ENCODE measurements around the gene KCNQ4. TPM values are rescaled to one million over a fixed set of nuclear protein-coding genes. Genes with fewer than 3 reads are reported as not detected.

Gene KCNQ4
- polyA plus RNA-seq, 1 donor from 2014 or later, result not detected

GRCh38 chr1:40748841-40749718, 34.5 kb upstream of the KCNQ4 start:
- Mint-ChIP-seq H3K36me3 (peaks cover 9% of the 10 kb centered on the region), H3K27ac (peak overlapping the region in 1 of 3 donors; percentile 37), H3K27me3 (no peaks in the 10 kb centered on the region), H3K9me3 (no peaks in the 10 kb centered on the region), H3K4me1 (peaks cover 22 to 30% (median 26%) of the 10 kb centered on the region in 3 donors), H3K4me3 (no peak overlapping the region)

DNA sequence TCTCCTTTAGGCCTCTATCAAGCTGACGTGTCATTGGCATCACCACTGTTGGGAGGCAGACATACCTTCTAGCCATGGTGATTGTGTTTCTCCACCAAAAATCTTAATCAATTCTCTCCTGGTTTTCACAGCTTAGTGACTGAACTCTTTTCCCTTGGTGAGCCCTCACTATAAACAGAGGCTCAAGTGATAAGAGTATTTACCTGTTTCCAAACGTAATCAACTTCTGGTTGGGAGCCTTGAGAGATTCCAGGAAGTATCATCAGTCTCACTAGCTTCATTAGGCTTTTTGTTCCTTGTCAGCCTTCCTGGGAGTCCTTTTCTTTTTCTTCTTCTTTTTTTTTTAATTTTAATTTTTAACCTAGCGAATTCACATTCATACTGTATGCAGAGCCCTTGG, 33.8 kb upstream of the KCNQ4 start:
- Mint-ChIP-seq H3K4me3 (peak overlapping the region in 1 of 4 donors; percentile 45), H3K4me1 (peaks cover 22 to 30% (median 26%) of the 10 kb centered on the region in 3 donors), H3K36me3 (peaks cover 9% of the 10 kb centered on the region), H3K27ac (no peak overlapping the region), H3K27me3 (no peaks in the 10 kb centered on the region), H3K9me3 (no peaks in the 10 kb centered on the region)

DNA sequence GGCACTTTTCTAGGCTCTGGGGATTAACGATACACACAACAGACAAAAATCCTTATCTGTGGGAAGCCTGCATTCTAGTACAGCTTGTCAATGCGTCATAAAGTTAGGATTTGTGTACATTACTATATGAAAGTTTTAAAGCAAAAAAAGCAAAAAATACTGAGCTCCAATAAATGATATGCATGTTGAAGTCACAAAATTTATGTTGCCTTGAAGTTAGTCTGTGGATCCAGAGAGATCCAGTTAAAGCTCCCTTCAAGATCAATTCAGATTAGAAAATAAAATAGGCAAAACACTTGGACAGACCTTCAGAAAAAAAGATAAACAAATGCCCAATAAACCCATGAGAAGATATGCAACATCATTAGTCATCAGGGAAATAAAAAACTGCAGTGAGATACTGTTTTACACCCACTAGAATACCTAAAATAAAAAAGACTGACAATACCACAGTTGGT, 33.1 kb upstream of the KCNQ4 start:
- Mint-ChIP-seq H3K4me3 (no peak overlapping the region), H3K9me3 (no peaks in the 10 kb centered on the region), H3K4me1 (peaks cover 19 to 26% (median 24%) of the 10 kb centered on the region in 3 donors), H3K27ac (peak overlapping the region in 1 of 3 donors; percentile 5), H3K27me3 (no peaks in the 10 kb centered on the region), H3K36me3 (peaks cover 9% of the 10 kb centered on the region)

GRCh38 chr1:40751802-40752201, 31.8 kb upstream of the KCNQ4 start:
- Mint-ChIP-seq H3K27me3 (no peaks in the 10 kb centered on the region), H3K36me3 (peaks cover 9% of the 10 kb centered on the region), H3K4me1 (peaks cover 14 to 21% (median 18%) of the 10 kb centered on the region in 3 donors), H3K9me3 (no peaks in the 10 kb centered on the region), H3K27ac (no peak overlapping the region), H3K4me3 (no peak overlapping the region)

DNA sequence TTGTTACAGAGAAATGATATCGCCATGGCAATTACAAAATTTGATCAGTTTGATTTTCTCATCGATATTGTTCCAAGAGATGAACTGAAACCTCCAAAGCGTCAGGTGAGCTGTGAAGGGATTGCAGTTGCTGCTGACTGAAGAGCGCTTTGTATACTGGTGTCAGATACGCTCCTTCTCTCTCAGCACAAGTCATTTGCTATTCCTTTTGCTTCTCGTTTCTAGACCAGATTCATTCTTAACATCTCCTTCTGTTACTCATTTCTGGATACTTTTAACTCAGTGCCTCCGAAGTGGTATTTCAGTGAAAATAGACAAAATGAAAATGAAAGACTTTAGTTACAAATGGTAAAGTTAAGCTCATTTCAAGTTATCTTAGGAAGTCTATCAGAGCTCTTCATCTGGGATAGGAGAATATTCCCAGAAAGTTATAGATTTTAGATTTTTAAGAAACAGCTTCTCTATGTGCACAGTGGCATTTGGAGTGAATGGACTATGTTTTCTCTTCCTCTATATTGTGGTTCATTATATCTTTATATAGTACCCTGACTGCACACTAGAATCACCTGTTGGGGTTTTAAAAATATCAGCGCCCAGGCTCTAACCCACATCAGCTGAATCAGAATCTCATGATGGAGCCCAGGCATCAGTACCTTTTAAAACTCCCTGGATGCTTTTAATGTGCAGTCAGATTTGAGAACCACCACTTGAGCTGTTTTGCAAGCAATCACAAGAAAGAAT, 30.3 kb upstream of the KCNQ4 start:
- H3K27ac Mint-ChIP-seq, result peak overlapping the region in 2 of 3 donors; percentile 64 to 93
- H3K9me3 Mint-ChIP-seq, result no peaks in the 10 kb centered on the region
- peaks cover 6% of the 10 kb centered on the region for H3K36me3 Mint-ChIP-seq
- peak overlapping the region in 2 of 4 donors; percentile 28 for H3K4me3 Mint-ChIP-seq
- H3K4me1 Mint-ChIP-seq, result peaks cover 12 to 21% (median 17%) of the 10 kb centered on the region in 3 donors
- no peaks in the 10 kb centered on the region for H3K27me3 Mint-ChIP-seq

- Mint-ChIP-seq H3K9me3 (no peaks in the 10 kb centered on the region), H3K27ac (peak overlapping the region in 1 of 3 donors; percentile 78), H3K36me3 (peaks cover 6% of the 10 kb centered on the region), H3K4me1 (peaks cover 12 to 18% (median 17%) of the 10 kb centered on the region in 3 donors), H3K4me3 (no peak overlapping the region), H3K27me3 (no peaks in the 10 kb centered on the region)
These were observed 29.4 kb upstream of the KCNQ4 start for GRCh38 chr1:40754201-40754600.

GRCh38 chr1:40755067-40755466, 28.5 kb upstream of the KCNQ4 start:
- no peaks in the 10 kb centered on the region for H3K27me3 Mint-ChIP-seq
- no peak overlapping the region for H3K27ac Mint-ChIP-seq
- peaks cover 8% of the 10 kb centered on the region for H3K36me3 Mint-ChIP-seq
- no peak overlapping the region for H3K4me3 Mint-ChIP-seq
- H3K9me3 Mint-ChIP-seq, result no peaks in the 10 kb centered on the region
- peaks cover 12 to 20% (median 16%) of the 10 kb centered on the region in 3 donors for H3K4me1 Mint-ChIP-seq

DNA sequence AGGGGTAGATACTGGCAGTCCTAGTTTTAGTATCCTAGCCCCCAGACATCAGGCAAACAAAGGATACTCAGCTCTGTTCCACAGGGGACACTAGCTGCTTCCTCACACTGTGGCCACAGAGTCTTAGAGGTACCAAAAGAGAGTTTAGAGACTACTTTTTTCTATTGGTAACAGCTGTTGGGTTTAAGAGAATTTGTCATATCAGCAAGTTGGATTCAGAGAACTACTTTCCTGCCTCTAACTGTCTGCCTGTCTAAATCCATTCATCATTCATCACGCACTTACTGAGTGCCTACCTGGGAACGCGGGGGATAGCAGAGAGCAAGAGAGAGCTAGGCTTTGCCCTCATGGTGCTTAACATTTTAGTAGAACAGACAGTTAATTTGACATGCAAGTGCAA, 27.1 kb upstream of the KCNQ4 start:
- peaks cover 11 to 22% (median 13%) of the 10 kb centered on the region in 3 donors for H3K4me1 Mint-ChIP-seq
- no peaks in the 10 kb centered on the region for H3K9me3 Mint-ChIP-seq
- no peaks in the 10 kb centered on the region for H3K27me3 Mint-ChIP-seq
- H3K27ac Mint-ChIP-seq, result no peak overlapping the region
- H3K36me3 Mint-ChIP-seq, result peaks cover 8% of the 10 kb centered on the region
- no peak overlapping the region for H3K4me3 Mint-ChIP-seq

DNA sequence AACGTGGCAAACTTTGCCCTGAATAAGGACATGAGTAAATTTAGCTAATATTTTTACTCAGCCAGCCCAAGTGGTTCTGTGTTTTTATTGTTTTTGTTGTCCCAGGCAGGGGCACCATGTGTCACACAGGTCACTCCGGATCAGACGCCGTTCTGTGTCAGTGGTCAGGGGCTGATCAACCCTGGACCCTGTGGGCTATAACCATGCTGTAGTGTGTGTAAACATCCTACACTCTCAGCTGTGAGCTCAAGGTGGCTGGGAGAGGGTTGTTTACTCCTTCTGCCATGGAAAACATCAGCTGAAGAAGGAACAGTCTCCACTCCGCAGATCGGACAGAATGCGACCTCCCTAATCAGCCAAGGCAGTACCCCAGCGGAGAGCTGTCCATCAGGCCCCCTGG, 26.5 kb upstream of the KCNQ4 start:
- no peak overlapping the region for H3K4me3 Mint-ChIP-seq
- H3K36me3 Mint-ChIP-seq, result peaks cover 8% of the 10 kb centered on the region
- no peaks in the 10 kb centered on the region for H3K27me3 Mint-ChIP-seq
- peak overlapping the region in 1 of 3 donors; percentile 27 for H3K27ac Mint-ChIP-seq
- H3K9me3 Mint-ChIP-seq, result no peaks in the 10 kb centered on the region
- H3K4me1 Mint-ChIP-seq, result peaks cover 13 to 23% (median 13%) of the 10 kb centered on the region in 3 donors

GRCh38 chr1:40758004-40758403, 25.6 kb upstream of the KCNQ4 start:
- H3K27me3 Mint-ChIP-seq, result no peaks in the 10 kb centered on the region
- peaks cover 17 to 25% (median 17%) of the 10 kb centered on the region in 3 donors for H3K4me1 Mint-ChIP-seq
- H3K36me3 Mint-ChIP-seq, result peaks cover 7% of the 10 kb centered on the region
- H3K27ac Mint-ChIP-seq, result no peak overlapping the region
- H3K4me3 Mint-ChIP-seq, result no peak overlapping the region
- H3K9me3 Mint-ChIP-seq, result no peaks in the 10 kb centered on the region

GRCh38 chr1:40758578-40759343, 24.8 kb upstream of the KCNQ4 start:
- H3K4me1 Mint-ChIP-seq, result peaks cover 16 to 24% (median 17%) of the 10 kb centered on the region in 3 donors
- H3K9me3 Mint-ChIP-seq, result no peaks in the 10 kb centered on the region
- H3K4me3 Mint-ChIP-seq, result no peak overlapping the region
- H3K36me3 Mint-ChIP-seq, result peaks cover 4% of the 10 kb centered on the region
- no peaks in the 10 kb centered on the region for H3K27me3 Mint-ChIP-seq
- H3K27ac Mint-ChIP-seq, result no peak overlapping the region

DNA sequence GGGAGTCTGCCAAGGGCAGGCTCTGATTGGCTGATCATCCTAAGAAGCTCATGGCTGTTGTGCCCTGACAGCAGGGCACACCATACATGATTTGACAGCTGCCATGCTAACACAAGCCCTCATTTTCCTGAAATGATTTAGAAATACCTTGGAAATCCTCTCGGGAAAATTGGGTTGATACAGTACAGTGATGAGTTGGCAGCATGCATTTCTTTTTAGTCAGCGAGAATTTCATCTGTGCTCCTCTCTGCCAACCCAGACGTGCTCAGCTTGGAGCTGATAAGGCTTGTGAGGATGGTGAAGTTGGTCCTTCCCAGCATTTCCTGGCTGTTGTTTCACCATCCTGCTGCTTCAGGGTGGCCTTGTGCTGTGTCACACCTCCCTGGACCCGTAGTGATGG, 22.6 kb upstream of the KCNQ4 start:
- Mint-ChIP-seq H3K4me1 (peaks cover 24 to 31% (median 27%) of the 10 kb centered on the region in 3 donors), H3K4me3 (no peak overlapping the region), H3K36me3 (peaks cover 4% of the 10 kb centered on the region), H3K27ac (peak overlapping the region in 1 of 3 donors; percentile 83), H3K27me3 (no peaks in the 10 kb centered on the region), H3K9me3 (no peaks in the 10 kb centered on the region)

- H3K36me3 Mint-ChIP-seq, result peaks cover 9% of the 10 kb centered on the region
- peak overlapping the region in 1 of 3 donors; percentile 46 for H3K27ac Mint-ChIP-seq
- peak overlapping the region in 3 of 4 donors; percentile 30 to 79 (median 60) for H3K4me3 Mint-ChIP-seq
- H3K9me3 Mint-ChIP-seq, result no peaks in the 10 kb centered on the region
- H3K4me1 Mint-ChIP-seq, result peaks cover 24 to 31% (median 27%) of the 10 kb centered on the region in 3 donors
- H3K27me3 Mint-ChIP-seq, result no peaks in the 10 kb centered on the region
These were observed 21.3 kb upstream of the KCNQ4 start for GRCh38 chr1:40762144-40762923.

Measured in IgD-negative memory B cell (primary cell).